GM12874 (cell line): ENCODE data around the gene PRTFDC1.

Experiments
- TF ChIP-seq, protein P1 (sequence below): IDR thresholded peaks from 2 replicates; pipeline ENCODE4 v1.5.1; 2011; ENCODE audit warnings: low read depth, mild to moderate bottlenecking, control low read depth, low read length, moderate library complexity; ENCODE audit not compliant: insufficient read depth

Gene PRTFDC1

DNA sequence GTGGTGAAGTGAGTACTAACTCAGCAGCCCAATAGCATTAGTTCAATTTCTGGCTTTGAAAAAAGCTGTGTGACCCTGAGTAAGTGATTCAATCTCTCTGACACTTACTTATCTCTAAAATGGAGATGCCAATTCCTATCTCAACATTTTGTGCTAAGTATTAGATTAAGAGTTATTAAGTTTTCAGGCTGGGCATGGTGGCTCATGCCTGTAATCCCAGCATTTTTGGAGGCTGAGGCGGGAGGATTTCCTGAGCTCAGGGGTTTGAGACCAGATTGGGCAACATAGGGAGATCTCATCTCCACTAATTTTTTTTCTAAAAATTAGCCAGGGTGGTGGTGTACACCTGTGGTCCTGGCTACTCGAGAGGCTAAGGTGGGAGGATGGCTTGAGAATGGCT lies 109.5 kb downstream of the PRTFDC1 start:
- TF ChIP-seq, protein P1, sequence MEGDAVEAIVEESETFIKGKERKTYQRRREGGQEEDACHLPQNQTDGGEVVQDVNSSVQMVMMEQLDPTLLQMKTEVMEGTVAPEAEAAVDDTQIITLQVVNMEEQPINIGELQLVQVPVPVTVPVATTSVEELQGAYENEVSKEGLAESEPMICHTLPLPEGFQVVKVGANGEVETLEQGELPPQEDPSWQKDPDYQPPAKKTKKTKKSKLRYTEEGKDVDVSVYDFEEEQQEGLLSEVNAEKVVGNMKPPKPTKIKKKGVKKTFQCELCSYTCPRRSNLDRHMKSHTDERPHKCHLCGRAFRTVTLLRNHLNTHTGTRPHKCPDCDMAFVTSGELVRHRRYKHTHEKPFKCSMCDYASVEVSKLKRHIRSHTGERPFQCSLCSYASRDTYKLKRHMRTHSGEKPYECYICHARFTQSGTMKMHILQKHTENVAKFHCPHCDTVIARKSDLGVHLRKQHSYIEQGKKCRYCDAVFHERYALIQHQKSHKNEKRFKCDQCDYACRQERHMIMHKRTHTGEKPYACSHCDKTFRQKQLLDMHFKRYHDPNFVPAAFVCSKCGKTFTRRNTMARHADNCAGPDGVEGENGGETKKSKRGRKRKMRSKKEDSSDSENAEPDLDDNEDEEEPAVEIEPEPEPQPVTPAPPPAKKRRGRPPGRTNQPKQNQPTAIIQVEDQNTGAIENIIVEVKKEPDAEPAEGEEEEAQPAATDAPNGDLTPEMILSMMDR: no peak

DNA sequence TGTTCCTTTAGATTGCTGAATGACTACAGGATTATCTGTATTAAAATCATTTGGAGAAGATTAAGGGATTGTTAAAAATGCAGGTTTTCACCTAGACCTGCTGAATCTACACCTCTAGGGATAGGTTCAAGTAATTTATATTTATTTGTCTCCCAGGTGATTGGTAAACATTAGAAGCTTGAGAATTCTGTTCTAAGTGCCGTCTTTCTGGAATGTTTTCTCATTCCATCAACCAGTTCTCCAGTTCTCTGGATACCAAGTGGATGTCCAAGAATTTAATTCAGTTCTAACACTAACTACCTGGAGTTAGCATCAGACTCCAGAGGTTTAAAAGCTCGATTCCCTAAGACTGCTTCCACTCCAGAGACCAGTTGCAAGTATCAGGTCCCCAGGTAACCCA lies 110.9 kb downstream of the PRTFDC1 start:
- TF ChIP-seq, protein P1: no peak

DNA sequence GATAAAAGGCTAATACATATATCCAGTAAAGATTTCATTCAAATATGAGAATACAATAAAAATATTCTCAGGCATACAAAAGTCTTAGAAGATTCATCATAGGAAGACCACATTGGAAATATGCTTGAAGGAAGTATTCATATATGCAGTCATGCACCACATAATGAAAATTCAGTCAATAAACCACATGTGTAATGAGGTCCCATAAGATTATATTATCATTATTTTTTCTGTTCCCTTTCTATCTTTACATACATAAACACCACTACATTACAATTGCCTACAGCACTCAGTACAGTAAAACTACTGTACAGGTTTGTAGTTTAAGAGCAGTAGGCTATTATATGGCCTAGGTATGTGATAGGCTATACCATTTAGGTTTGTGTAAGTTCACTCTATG lies 111.6 kb downstream of the PRTFDC1 start:
- TF ChIP-seq, protein P1: no peak

DNA sequence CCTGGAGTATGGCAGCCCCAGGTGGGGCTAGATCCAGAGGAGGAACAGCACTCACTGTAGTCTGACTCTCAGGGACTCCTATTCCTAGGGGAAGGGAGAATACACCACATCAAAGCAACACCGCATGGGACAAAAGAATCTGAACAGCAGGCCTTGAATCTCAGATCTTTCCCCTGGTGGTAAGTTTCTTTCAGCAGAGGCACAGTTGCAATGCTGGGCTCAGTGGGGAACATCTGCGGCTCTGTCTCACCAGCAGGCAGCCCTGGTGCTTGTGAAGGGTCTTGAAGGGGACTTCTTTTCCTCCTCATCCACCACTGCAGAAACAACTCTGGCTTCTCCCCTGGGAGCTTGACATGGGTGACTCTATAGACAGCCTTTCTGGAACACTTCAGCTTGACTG lies 117.5 kb downstream of the PRTFDC1 start:
- TF ChIP-seq, protein P1: no peak

DNA sequence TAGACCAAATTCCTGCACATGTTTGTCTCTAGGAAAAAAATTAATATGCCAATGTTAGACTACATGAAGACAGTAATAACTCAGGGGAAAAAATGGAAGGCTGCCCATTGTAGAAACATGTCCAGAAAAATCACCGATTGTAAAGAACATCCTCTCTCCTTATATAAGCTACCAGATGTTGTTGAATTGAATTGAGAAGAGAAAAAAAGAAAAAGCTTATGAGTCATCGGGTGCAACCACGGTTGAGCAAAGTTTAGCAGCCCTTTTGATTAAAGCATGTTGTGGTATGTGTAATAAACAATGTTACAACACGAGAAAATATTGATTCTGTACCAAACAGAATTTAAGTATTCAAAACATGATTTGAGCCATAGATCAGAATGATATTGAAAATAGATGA lies 126.4 kb downstream of the PRTFDC1 start:
- TF ChIP-seq, protein P1: no peak

DNA sequence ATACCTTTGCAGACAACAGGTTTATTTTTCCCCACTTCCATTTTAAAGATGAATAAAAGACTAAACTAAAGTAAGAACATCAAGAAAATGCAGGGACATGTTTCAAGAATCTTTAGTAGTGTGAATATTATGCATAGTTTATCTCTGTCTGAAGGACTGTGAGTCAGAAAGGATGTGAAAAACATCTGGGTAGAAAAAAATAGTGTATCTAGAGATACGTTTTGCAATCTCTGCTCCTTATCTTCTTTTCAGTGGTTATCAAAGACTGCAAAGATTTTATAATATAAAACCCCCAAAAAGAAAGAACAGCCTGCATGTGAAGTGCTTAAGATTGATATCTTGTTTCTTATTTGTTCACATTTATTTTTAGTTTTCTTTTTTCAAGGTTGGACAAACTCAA lies 126.9 kb downstream of the PRTFDC1 start:
- TF ChIP-seq, protein P1: no peak

DNA sequence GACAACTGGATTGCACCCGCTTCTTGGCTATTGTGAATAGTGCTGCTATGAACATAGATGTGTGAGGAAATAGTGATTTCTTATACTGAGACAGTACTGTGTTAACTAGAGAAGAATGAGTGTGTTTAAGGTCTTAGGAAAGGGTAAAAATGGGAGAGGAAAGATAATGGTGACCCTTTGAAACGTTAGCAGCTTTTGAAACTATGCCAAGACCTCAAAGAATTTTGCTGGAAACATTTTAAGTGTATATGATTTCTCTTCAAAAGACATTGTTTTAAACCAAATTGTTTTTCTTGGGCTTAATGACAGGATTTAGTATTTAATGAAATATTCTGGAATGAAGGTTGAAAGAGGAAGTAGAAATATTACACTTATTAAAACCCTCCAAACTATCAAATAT lies 127.9 kb downstream of the PRTFDC1 start:
- TF ChIP-seq, protein P1: no peak

DNA sequence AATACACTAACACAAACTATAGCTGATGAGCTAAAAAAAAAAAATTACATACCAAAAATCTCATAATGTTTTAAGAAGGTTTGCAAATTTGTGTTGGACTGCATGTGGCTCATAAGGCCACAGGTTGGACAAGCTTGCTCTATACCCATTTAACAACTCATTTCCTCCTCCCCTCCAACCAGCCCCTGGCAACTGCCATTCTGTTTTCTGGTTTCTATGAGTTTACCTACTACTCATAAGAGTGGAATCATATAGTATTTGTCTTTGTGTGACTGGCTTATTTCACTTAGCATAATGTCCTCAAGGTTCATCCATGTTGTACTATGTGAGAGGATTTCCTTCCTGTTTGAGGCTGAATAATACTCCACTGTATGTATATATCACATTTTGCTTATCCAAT lies 128.3 kb downstream of the PRTFDC1 start:
- TF ChIP-seq, protein P1: no peak
